Keratinocyte (primary cell): Measurements from ENCODE around the gene SPECC1L. TPM values are rescaled to one million over a fixed set of nuclear protein-coding genes. Genes with fewer than 3 reads are reported as not detected.

ENCODE experiments used
- DNase-seq: peaks from one replicate; pipeline ENCODE4 v3.0.0-alpha.2; 2011; ENCODE audit warnings: low read depth, missing footprints, low spot score
- FAIRE-seq: peaks from 2 replicates; lab custom pipeline; 2011; peaks lifted over from hg19 to GRCh38; lab: Jason Lieb, UNC
- H2AFZ ChIP-seq: 2 replicates; pipeline ENCODE4 v1.6.0; 2012; ENCODE audit warnings: low read length, control low read depth, inconsistent platforms; ENCODE audit not compliant: control insufficient read depth
- H3K27ac ChIP-seq: 2 replicates; pipeline ENCODE4 v1.5.1; 2011; ENCODE audit warnings: low read length; ENCODE audit not compliant: control insufficient read depth, insufficient read depth
- H3K27me3 ChIP-seq: 3 replicates; pipeline ENCODE4 v1.6.0; 2011; ENCODE audit warnings: low read length; ENCODE audit not compliant: control insufficient read depth, insufficient read depth; ENCODE audit errors: extremely low read depth
- H3K36me3 ChIP-seq, 2 experiments: 2 replicates in 1 of 2; 3 replicates in 1 of 2; pipeline ENCODE4 v1.5.1; 2011; ENCODE audit warnings: low read length in 2 of 2, mild to moderate bottlenecking in 1 of 2; ENCODE audit not compliant: control insufficient read depth in 2 of 2, insufficient read depth in 2 of 2; ENCODE audit errors: extremely low read depth in 1 of 2
- H3K4me1 ChIP-seq: 3 replicates; pipeline ENCODE4 v1.5.1; 2011; ENCODE audit warnings: low read length; ENCODE audit not compliant: control insufficient read depth, insufficient read depth; ENCODE audit errors: extremely low read depth
- H3K4me2 ChIP-seq: 3 replicates; pipeline ENCODE4 v1.6.0; 2011; ENCODE audit warnings: low read depth, low read length; ENCODE audit not compliant: control insufficient read depth, insufficient read depth; ENCODE audit errors: extremely low read depth
- H3K4me3 ChIP-seq, 3 experiments: fragments of 200-600 bp in 1 of 3; sonication (generic) in 1 of 3; 2 replicates in 2 of 3; 3 replicates in 1 of 3; pipeline ENCODE4 v1.5.1; 2011 to 2016; ENCODE audit warnings: low read length in 3 of 3, mild to moderate bottlenecking in 3 of 3, control low read depth in 2 of 3, inconsistent platforms in 1 of 3, low read depth in 1 of 3, mixed read lengths in 1 of 3, mixed run types in 1 of 3, moderate library complexity in 1 of 3; ENCODE audit not compliant: control insufficient read depth in 2 of 3, insufficient read depth in 2 of 3; ENCODE audit errors: extremely low read depth in 1 of 3
- H3K79me2 ChIP-seq: 2 replicates; pipeline ENCODE4 v1.6.0; 2012; ENCODE audit warnings: low read length; ENCODE audit not compliant: control insufficient read depth, insufficient read depth
- H3K9ac ChIP-seq: 3 replicates; pipeline ENCODE4 v1.6.0; 2011; ENCODE audit warnings: low read length; ENCODE audit not compliant: control insufficient read depth, insufficient read depth; ENCODE audit errors: extremely low read depth
- H3K9me1 ChIP-seq: 3 replicates; pipeline ENCODE4 v1.6.0; 2011; ENCODE audit warnings: low read length; ENCODE audit not compliant: control insufficient read depth, insufficient read depth; ENCODE audit errors: extremely low read depth
- H3K9me3 ChIP-seq: 2 replicates; pipeline ENCODE4 v1.5.1; 2012; ENCODE audit warnings: low read depth, low read length; ENCODE audit not compliant: control insufficient read depth
- H4K20me1 ChIP-seq: 3 replicates; pipeline ENCODE4 v1.6.0; 2011; ENCODE audit warnings: low read length; ENCODE audit not compliant: control insufficient read depth, insufficient read depth; ENCODE audit errors: extremely low read depth
- EZH2 ChIP-seq: IDR thresholded peaks from one replicate; pipeline ENCODE4 v1.6.1; 2012; ENCODE audit warnings: inconsistent platforms, mild to moderate bottlenecking, low read length, moderate library complexity
- dilution Hi-C: fragments of 300-500 bp; cut with MboI; formaldehyde crosslinking; loops from one replicate; pipeline ENCODE4 v1.7.0; 2020; ENCODE audit warnings: low sequenced_read_pairs; ENCODE audit not compliant: extremely low pct_ligation_motif_present
- polyA plus RNA-seq, 5 experiments: library from polyadenylated mRNA; depleted of rRNA in 3 of 5; stranded (reverse) in 3 of 5; stranded (forward) in 1 of 5; unstranded in 1 of 5; fragments of >200 nt; gene quantifications; 1 replicate in 1 of 5; 2 replicates in 3 of 5; 3 replicates in 1 of 5; pipeline versions ENCODE4 v1.2.1 to v1.2.3, GENCODE V29; 2011 to 2012; ENCODE audit warnings: missing spikeins in 2 of 5, low read depth in 1 of 5, low replicate concordance in 1 of 5
- TF ChIP-seq, protein P1 (sequence below), 3 experiments: IDR thresholded peaks in 1 of 3; conservative IDR thresholded peaks in 1 of 3; optimal IDR thresholded peaks in 1 of 3; 2 replicates in 2 of 3; 3 replicates in 1 of 3; pipeline versions ENCODE3 to v1.5.1; 2011; ENCODE audit warnings: low read length in 3 of 3, mild to moderate bottlenecking in 3 of 3, moderate library complexity in 2 of 3, control low read depth in 1 of 3, inconsistent platforms in 1 of 3; ENCODE audit not compliant: insufficient read depth in 2 of 3; ENCODE audit errors: extremely low read depth in 1 of 3

Gene SPECC1L
- polyA plus RNA-seq, 1 donor (not counting 4 experiments of a cell fraction or from before 2014, with no cell fraction given): 19.3 TPM

DNA sequence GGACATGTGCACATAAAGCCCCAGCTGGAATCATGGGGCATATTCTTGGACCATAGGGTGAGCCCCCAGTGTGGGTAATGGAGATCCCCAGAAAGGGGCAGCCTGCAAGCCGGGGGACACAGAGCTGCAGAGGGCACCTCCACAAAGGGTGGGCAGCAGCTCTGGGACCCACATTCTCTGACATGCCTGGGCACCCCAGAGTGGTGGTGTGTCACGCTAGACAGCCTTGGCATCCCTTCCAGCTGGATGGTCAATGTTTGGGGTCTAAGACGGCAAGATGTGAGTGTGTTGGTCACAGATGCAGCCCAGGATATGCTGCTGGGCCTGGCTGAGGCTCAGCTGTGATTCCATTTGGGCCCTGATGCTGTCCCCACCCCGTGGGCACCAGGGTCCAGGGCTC is 166.5 kb downstream of the SPECC1L start:
- FAIRE-seq (no peak), DNase-seq (no peak)
- no peaks in the 10 kb centered on the region for H3K27me3 ChIP-seq
- no peaks in the 10 kb centered on the region for H3K36me3 ChIP-seq
- no peak overlapping the region for H3K9ac ChIP-seq
- H4K20me1 ChIP-seq: no peaks in the 10 kb centered on the region
- H3K79me2 ChIP-seq: no peaks in the 10 kb centered on the region
- H3K4me3 ChIP-seq: no peak overlapping the region
- dilution Hi-C loops: no loop called here
- no peak for TF ChIP-seq EZH2
- TF ChIP-seq, protein P1, sequence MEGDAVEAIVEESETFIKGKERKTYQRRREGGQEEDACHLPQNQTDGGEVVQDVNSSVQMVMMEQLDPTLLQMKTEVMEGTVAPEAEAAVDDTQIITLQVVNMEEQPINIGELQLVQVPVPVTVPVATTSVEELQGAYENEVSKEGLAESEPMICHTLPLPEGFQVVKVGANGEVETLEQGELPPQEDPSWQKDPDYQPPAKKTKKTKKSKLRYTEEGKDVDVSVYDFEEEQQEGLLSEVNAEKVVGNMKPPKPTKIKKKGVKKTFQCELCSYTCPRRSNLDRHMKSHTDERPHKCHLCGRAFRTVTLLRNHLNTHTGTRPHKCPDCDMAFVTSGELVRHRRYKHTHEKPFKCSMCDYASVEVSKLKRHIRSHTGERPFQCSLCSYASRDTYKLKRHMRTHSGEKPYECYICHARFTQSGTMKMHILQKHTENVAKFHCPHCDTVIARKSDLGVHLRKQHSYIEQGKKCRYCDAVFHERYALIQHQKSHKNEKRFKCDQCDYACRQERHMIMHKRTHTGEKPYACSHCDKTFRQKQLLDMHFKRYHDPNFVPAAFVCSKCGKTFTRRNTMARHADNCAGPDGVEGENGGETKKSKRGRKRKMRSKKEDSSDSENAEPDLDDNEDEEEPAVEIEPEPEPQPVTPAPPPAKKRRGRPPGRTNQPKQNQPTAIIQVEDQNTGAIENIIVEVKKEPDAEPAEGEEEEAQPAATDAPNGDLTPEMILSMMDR (optimal IDR thresholded peaks at IDR 0.05 in 1 of 3, IDR thresholded peaks at IDR 0.05 in 1 of 3, conservative IDR thresholded peaks at IDR 0.05 in 1 of 3; ENCODE audit: extremely low read depth in 1 of 3, insufficient read depth in 2 of 3, low read length in 3 of 3): no peak
- no peaks in the 10 kb centered on the region for H3K9me3 ChIP-seq
- no peak overlapping the region for H2AFZ ChIP-seq
- H3K4me1 ChIP-seq: peaks cover 9% of the 10 kb centered on the region
- no peaks in the 10 kb centered on the region for H3K9me1 ChIP-seq
- no peak overlapping the region for H3K27ac ChIP-seq
- H3K4me2 ChIP-seq: no peak overlapping the region

DNA sequence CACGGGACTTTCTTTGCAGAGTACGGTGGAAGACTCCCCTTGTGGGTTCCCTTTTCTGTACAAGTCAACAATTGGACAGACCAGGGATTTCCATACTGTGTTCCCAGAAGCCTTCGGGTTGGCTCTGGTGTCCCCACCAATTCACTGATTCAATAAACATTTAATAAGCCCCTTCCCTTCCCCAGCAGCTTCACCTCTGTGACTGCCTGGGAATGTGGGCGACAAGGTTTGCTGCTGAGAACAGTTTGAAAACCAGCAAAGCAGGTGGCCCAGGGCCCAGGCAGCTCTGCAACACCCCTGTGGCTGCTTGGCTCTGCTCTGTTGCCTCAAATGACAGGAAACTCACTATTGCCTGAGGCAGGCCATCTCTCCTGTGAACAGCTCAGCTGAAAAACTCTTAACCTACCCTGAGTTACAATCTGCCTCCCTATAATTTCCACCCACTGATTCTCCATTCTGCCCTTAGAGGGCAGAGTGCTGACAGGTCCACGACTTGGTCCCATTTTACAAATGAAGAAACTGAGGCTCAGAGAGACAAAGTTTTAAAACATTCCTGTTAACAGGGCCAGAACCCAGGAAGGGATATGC is 167.2 kb downstream of the SPECC1L start:
- Histone ChIP-seq H3K9me1 (no peaks in the 10 kb centered on the region), H3K4me3 (no peak overlapping the region), H3K4me1 (peaks cover 4% of the 10 kb centered on the region), H2AFZ (no peak overlapping the region), H3K27me3 (no peaks in the 10 kb centered on the region), H3K36me3 (no peaks in the 10 kb centered on the region), H3K9ac (no peak overlapping the region), H3K27ac (no peak overlapping the region), H3K79me2 (no peaks in the 10 kb centered on the region), H3K9me3 (no peaks in the 10 kb centered on the region), H4K20me1 (no peaks in the 10 kb centered on the region), H3K4me2 (no peak overlapping the region)
- TF ChIP-seq, protein P1 (optimal IDR thresholded peaks at IDR 0.05 in 1 of 3, IDR thresholded peaks at IDR 0.05 in 1 of 3, conservative IDR thresholded peaks at IDR 0.05 in 1 of 3; ENCODE audit: extremely low read depth in 1 of 3, insufficient read depth in 2 of 3, low read length in 3 of 3): peak; percentile 31 to 49 (median 36)
- TF ChIP-seq EZH2: no peak
- FAIRE-seq (peak; percentile 82), DNase-seq (no peak)
- dilution Hi-C loops: no loop called here
